CD1c-positive myeloid dendritic cell (primary cell): ENCODE data around the gene FRMD4A.
A peak's percentile ranks its signal among the peaks of the same experiment; 100 is the strongest.

Experiments used
- DNase-seq: peaks from one replicate; pipeline ENCODE4 v3.0.0-alpha.2; 2016; ENCODE audit errors: extremely low spot score

The FRMD4A gene

DNA sequence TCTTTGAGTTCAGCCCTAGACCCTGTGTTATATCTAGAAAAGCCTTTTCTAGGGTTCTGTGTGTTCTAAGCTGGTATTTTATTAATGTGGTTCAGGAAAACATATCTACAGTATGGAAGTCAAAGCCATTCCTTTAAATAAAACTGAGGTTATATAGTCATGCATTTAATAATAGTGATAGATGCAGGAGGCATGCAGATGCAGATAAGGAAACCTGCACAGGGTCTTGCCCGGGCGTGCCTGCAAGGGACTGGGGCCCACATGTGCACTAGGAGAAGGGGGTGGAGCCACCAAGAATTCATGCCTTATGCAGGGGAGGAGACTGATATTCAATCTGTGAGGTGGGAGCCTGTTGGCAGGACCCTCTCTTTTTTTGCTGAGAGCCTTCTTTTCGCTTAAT, 572.4 kb downstream of the FRMD4A start:
- DNase-seq, result no peak

DNA sequence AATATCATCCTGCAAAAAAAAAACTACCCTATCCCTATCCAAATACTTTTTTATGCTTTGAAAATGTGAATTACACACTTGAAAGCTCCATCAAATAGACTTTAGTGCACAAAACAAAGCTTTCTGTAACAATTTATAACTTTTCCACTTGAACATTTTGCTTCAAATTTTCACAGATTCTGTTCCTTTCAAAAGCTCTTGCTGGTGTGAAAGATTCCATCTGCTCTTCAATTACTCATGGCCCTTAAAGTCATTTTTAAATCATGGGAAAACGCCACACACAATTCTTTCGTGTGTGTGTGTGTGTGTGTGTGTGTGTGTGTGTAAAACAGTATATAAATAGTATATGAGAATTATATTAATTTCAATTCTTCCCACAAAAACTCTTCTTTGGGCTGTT, 576.4 kb downstream of the FRMD4A start:
- DNase-seq, result no peak

DNA sequence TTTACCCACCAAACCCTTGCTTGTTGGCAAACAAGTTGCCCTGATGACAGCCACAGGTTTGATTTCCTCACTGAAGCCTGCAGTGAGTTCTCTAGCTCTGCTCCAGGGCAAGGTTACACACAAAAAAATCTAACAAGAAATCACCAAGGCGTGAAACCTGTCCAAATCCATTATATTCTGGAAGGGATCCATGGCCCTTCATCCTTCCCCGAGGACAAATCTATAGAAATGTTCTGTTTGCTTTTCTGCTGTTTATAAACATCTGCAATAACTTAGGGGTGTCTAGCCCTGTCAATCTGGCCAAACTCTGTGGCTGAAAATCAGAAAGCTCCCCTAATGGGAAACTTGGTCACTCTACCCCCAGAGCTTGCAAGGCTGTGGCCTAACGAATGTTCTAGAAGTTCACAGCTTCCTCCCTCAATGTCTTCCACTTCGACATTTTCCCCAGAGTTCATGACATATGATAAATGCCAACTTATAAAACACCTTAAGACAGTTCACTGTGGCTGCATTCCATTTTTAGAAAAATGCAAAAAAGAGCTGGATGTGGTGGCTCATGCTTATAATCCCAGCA, 579.4 kb downstream of the FRMD4A start:
- no peak for DNase-seq

DNA sequence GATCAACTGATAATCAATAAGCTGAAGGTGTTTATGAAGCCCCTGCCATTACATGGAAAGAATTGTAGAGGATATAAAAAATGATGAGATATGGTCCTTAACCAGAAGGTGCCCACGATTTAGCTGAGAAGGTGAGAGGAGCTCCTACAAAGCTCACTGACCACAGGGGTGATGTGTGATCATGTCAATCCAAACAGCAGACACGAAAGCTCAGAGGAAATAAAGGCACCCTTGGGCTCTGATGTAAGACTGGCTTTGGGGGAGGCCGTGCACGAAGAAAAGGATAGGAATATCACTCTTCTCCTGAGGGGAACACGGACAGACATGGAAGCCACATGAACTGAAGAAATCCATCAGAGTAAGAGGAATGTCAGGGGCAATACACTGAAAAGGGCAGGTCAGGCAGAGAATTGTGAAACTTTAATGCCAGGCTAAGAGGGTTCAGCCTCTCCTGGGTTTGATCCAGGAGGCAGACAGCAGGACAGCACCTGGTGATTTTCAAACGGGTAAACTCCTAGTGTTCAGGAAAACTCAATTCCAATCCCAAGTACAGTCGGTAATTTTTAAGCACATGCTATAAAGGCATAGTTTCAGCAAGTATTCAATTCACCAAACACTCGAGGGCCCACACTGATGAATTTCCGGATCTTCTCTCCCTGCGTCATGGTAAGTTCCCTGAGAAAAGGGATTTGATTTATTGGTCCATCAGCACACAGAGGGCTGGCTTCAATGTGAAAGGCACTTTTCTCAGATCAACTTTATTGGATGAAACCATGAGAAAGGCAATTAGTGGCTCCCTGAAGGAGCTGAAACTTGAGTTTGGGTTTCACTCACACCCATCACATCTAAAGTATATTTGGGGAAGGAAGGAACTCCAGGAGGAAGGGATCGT, 580.2 kb downstream of the FRMD4A start:
- no peak for DNase-seq

DNA sequence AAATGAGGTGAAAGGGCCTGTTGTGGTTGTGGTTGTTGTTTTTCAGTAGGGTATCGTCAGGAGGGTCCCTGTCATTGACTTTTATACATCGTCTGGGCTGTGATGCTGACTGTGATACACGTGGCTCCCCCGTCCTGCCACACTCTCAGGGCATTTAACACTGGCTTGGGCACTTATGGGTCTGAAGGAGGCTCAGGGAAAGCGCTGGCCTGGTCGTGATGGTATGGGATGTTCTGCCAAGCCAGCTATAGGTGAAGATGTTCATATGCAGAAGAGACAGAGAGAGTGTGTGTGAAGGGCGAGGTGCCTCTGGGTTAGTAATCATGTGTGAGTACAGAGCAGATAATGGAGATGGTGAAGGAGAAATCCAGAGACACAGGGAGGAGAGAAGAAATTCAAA, 585.5 kb downstream of the FRMD4A start:
- DNase-seq, result no peak

DNA sequence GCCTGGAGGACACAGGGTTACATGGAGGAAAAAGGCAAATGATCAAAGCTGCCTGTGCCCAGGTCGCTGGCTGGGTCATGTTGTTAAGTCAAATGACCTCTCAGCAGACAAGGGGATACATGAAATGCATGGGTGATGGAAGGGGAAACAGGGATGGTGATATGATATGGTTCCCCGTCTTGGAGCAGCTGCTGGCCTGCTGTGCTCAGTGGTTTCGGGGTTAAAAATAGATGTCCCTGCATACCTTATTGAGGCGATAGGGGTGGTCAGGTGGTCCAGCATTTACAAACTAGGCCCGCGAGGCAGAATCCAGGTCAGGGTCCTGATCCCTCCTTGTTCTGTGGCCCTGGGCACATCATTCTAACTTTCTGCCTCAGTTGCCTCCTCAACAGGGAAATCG, 586.8 kb downstream of the FRMD4A start:
- DNase-seq, result no peak

DNA sequence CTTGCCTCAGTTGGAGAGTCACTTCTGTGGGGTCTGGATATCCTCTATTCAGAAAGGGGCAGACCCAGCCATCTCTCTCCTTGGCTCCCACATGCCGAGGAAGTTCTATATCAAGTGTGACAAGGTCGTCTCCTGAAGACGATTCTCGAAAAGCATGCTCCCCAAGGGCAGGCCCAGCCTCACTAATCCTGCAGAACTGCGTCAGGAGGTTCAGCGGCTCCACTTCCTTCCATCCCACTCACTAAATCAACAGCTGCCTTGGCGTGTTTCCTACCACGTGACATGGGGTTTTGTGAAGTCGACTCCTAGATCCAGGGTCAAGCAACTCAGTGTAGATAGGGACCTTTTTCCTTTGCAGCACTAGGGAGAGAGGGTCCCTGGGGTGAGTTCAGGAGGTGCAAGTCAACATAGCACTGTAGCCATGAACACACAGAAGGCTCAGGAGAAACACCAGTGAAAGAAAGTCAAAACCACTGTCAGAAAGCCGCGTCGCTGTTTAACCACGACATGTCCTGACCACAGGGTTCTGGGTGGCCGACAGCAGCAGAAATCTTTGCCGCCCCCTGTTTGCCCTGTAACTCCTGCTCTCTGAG, 587.5 kb downstream of the FRMD4A start:
- DNase-seq, result peak; percentile 31

DNA sequence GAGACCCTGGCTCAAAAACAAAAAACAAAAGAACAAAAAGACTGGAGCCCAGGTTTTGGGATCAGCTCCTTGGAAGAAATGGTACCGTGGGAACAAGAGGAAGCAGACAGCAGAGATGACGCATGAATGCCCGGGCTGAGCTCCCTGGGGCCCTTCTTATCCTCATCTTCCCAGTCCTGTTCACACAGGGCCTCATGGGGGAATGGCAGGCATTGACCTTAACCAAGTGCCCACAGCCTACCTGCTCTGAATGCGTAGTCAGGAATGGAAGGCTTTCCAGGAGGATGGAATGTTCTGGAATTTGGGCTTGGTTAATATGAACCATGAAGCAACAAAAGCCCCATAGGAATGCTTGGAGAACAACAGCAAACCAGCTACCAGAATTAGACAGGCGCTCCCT, 589.3 kb downstream of the FRMD4A start:
- DNase-seq, result no peak

DNA sequence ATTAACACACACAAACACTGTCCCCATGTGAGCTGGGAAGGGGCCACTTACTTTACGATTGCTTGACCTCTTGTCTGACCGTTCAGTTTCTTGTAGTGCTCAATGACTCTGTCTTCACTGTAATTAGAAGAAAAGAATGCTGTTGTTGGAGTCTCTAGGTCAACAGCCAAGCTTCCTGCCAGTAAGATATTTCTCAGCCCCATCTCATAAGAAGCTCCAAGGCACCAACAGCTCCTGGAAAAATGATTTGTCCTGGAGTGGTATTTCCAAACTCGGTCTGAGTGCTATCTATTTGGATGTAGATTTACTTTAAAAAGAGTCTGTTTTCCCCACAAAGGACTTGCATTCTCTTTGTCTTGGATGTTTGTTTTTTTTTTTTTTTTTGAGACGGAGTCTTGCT, 590.3 kb downstream of the FRMD4A start:
- DNase-seq, result no peak

DNA sequence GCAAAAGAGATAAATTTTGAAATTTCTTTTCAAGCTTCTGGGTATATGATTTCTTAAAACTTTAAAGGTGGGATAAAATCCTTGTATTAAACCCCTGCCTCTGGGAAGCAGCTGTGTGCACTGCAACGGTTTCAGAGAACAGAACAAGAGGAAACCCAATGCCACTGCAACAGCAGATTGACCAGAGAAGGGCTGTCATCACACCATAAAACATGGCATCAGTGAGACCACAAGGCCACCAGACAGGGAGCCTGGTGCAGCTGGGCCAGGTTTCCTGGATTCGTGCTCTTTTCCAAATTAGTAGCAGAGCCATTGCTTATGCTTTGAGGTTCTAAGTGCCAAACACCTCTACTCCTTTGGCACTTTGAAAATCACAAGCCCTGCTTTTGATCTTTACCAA, 591.5 kb downstream of the FRMD4A start:
- no peak for DNase-seq

DNA sequence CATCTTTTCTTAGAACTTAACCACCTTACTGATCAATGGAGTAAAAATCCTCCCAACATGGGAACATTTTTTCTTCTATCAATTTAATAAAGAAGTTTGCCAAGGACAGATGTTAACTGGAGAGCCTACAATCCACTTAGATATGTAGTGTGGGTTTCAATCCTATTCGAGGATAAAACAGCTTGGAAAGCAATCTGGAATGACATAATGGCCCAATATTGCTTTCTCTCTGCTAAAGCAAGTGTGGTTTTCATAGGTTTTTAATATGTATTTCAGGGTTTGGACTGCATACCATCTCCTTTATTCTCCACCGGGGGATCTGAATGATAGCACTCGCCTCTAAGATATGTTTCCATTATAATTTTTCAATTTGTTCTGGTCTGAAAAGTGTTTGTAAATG, 594.2 kb downstream of the FRMD4A start:
- DNase-seq, result no peak

DNA sequence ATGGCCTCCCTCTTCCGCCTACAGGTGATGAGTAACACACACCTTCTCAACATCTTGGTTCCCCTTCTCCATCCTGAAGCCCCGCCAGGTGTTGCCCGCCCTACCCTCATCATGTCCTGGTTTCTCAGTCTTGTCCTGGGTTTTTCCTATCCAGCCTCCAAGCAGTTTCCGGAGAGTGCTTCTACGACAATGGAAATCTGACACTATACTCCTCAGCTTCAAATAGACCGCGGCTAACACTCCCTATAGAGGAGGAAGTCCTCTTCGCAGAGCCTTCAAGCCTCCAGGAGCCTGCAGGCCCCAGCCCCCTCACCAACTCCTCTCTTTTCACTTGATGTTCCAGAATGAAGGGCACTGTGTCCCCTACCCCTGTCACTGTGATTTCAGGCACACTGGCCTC, 596.6 kb downstream of the FRMD4A start:
- DNase-seq, result no peak

DNA sequence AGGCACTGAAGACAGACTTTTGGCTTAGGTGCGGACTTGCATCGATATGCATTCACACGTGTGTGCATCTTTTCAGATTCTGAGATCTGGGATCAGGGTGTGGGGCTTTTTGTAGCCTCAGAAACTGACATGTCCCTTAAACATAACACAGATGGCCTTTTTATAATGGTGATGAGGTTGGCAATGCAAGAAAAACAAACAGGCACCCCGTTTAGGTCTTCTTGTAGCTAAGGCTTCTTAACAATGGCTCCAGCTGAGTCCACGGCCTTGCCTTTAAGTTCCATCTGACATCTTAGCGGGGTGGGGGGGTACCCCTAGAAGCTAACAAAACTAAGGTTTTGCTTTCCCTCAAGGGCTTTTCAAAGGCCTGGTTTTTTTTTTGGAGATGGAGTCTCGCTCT, 597.7 kb downstream of the FRMD4A start:
- DNase-seq, result no peak

DNA sequence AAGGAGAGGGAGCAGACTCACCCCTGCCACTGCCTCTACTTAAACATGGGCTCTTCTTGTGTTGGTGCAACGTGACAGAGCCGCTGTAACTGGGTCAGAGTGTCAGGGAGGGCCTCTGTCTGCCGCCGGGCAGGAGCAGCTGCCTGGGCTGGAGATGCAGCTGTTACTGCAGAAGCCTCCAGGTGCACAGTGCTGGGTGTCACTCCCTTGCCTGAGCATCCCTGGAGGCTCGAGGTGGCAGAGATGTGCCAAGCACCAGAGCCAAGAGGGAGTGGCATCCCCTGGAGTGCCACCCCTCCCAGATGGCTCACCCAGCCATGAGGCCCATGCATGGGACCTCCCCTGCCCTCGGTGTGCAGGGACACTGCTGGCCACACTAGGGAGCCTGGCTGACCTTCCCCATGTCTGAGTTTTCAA, 598.3 kb downstream of the FRMD4A start:
- no peak for DNase-seq

DNA sequence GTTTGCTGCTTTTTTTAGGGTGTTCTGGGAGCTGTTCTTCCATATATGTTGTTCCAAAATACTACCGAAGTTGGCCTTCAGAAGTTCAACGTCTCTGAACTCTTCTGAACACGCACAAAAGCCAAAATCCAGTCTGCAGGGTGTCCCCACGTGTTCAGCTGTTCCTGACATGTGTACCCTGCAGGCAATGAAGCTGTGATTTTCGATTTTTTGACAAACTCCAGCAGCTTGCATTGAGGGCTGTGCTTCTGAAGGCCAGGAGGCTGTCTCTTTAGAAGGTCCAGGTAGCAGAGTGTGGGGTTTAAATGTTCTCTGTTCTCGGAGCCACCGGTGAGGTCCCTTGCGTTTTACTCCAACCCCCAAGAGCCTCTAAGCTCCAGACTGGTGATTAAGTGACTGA, 598.9 kb downstream of the FRMD4A start:
- no peak for DNase-seq

DNA sequence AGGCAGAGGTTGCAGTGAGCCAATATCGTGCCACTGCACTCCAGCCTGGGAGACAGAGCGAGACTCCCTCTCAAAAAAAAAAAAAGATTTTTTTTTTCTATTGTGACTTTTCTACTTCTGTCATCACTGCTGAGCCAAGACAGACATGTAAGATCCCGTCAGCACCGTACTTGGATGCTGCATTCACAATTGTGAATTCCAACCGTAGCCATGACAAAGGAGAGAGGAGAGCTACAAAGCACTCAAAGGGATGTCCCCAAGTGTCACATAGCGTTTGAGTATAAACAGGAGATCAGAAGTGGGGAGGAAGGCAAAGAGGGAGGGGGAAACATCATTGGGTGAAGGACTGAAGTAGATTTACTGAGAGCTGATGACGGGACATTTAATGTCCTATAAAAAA, 599.8 kb downstream of the FRMD4A start:
- DNase-seq, result no peak

DNA sequence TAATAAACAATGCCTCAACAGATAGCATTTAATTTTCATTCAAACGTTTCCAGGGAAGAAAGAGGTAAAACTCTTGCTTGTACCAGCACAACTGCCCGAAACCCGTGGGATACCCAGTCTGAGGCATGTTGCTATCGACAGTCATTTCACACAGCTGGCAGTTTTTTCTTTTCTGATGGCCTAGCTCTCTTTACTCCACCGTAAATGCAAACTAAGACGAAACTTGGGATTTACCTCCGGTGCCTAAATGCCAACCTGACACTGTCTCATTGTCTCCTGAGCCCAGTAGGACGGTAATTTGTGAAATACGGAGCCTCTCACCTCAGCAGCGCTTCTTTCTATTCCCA, 600.4 kb downstream of the FRMD4A start:
- no peak for DNase-seq

DNA sequence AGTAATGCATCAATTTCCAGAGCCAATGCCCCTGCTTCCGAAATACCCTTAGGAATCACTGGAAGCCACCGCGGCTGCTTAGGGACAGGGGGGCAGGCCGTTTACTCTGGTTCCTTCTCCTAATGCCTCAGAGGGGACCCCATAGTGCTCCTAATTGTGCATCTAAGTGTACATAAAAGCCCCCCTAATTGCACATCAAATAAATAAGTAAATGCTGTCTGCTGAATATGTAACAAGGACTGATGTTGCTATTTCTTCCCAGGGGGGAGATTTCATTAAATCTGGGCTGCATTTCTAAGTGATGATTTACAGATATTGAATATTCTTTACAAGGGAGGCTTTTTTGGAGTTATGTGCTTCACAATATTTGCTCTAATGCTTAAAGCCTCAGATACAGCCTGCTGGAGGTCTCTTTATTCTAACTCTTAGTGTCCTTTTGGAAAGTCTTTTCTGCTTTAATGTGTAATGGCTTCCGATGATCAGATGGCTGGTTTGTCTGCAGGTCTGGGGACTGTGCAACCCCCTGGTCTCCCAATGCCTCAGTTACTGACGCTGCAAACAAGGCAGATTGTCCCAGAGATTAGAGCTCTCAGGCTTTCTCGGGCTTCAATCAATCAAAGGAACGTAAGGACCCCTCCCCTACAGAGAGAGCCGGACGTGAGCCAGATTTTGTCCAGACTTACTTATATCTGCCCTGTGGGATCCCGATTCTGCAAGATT, 601.0 kb downstream of the FRMD4A start:
- DNase-seq, result no peak

DNA sequence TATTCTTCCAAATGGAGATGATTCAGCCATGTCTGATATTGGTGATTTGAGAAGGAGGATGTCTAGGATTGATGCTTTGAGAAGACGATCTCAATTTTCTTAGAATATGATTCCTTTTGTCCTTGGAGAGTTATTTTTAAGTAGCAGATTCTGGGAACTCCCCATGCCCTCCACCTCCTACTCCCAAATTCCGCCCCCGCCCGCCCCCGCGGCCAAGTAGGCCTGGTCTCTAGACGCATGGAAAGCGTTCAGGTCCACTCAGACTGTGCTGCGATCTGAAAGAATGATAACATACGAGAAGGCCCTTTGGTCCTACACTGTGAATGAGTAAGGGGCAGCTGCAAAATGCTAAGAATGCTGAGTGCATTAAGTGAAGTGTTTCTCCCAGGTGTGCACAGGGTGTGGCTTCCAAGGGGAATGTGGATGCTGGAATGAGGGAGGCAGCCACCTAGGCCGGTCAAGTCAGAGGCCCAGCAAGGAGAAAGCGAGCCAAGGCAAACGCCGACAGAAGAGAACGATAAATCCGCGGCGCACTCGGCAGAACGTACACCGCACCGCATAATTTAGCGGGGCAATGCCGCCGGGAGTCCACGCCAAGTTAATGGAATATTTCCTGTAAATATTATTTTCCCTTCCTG, 601.7 kb downstream of the FRMD4A start:
- no peak for DNase-seq

DNA sequence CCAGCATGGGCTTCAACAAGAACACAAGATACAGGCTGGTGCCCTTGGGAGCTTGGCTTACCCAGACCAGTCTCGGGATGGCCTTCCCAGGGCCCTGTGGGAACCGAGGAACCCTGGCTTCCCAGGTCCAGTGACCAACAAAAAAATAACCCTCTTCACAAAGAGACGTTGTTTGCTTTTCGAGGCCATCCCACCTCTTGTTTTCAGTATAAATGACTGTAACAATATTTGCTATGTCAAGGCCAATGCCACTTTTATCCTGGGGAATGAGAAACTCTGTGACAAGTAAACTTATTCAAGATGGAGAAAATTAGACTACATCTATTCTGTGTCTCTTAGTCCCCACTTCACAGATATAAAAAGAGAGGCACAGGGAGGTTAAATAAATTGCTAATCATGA, 605.1 kb downstream of the FRMD4A start:
- no peak for DNase-seq

DNA sequence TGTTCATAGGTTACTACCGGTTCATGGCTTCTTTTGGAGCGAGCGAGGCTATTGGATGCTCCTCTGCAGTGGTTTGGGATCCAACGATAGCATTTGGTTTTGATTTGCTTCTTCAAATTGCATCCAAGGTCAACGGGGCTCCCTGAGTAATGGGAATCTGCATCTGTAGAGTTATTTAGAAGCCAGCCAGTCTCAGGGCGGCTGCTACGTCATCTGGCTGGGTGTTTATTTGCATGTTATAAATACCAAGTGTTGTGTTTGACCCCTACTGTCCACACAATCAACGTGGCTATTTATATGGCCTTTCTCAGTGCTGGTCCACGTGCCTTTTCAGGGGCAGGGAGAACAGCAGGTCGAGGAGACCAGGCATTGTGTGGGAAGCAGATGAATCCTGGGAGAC, 606.2 kb downstream of the FRMD4A start:
- DNase-seq, result no peak
